IPS DF 6.9 (cell line): ENCODE results near the gene PLIN4.

Experiments
- DNase-seq: peaks from one replicate; pipeline ENCODE4 v3.0.0-alpha.2; 2013; ENCODE audit warnings: low read depth, low spot score
- H3K27ac ChIP-seq: one replicate; pipeline ENCODE4 v1.5.1; 2013; ENCODE audit warnings: low read length, control low read depth
- H3K27me3 ChIP-seq: 2 replicates; pipeline ENCODE4 v1.6.1; 2013; ENCODE audit warnings: mild to moderate bottlenecking, low read length; ENCODE audit not compliant: control insufficient read depth, insufficient read depth
- H3K36me3 ChIP-seq: 2 replicates; pipeline ENCODE4 v1.6.1; 2013; ENCODE audit warnings: low read length; ENCODE audit not compliant: control insufficient read depth, insufficient read depth
- H3K4me1 ChIP-seq: 2 replicates; pipeline ENCODE4 v1.6.1; 2013; ENCODE audit warnings: low read length; ENCODE audit not compliant: control insufficient read depth, insufficient read depth
- H3K4me3 ChIP-seq: 2 replicates; pipeline ENCODE4 v1.5.1; 2013; ENCODE audit warnings: mild to moderate bottlenecking, low read length
- H3K9me3 ChIP-seq: 2 replicates; pipeline ENCODE4 v1.6.1; 2013; ENCODE audit warnings: low read length, inconsistent platforms; ENCODE audit not compliant: control insufficient read depth, insufficient read depth
- WGBS: extraction: QIAGEN DNeasy Blood & Tissue Kit; methylation state at CpG from one replicate; pipeline ENCODE4 v1.1.7; 2013; ENCODE audit warnings: mixed read lengths, missing lambda C conversion rate; ENCODE audit not compliant: insufficient read length, insufficient coverage; 5-methylcytosine and 5-hydroxymethylcytosine counted together

The PLIN4 gene

DNA sequence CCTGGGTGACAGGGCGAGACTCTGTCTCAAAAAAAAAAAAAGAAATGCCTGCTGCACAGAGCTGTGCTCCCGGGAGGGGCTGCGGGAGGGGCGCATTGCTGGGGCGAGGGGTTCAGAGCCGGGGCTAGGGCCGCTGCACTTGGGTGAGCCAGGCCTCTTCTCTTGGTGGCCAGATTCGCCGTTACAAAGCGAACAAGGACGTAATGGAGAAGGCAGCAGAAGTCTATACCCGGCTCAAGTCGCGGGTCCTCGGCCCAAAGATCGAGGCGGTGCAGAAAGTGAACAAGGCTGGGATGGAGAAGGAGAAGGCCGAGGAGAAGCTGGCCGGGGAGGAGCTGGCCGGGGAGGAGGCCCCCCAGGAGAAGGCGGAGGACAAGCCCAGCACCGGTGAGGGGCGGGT, 19.0 kb downstream of the PLIN4 start:
- Histone ChIP-seq H3K27me3 (no peaks in the 10 kb centered on the region), H3K9me3 (no peaks in the 10 kb centered on the region), H3K4me3 (no peak overlapping the region), H3K36me3 (peaks cover 48% of the 10 kb centered on the region), H3K27ac (no peak overlapping the region), H3K4me1 (no peaks in the 10 kb centered on the region)
- WGBS: no CpG with 5 or more reads among the region's 23 CpGs
- DNase-seq: no peak

DNA sequence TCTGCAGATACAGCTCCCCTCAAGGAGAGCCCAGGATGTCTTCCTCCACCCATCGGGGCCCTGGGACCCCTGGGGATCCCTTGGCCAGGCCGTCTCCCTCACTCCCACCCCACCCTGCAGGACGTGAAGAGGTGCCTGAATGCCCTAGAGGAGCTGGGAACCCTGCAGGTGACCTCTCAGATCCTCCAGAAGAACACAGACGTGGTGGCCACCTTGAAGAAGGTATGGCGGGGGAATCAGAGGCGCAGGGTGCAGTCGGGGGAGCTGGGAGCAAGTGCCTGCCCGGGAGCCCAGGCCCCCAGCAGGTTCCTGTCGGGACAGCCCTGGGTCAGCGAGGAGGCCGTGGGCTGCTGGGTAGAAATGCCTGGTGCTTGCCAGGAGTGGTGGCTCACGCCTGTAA, 19.6 kb downstream of the PLIN4 start:
- Histone ChIP-seq H3K27ac (no peak overlapping the region), H3K4me3 (no peak overlapping the region), H3K9me3 (no peaks in the 10 kb centered on the region), H3K27me3 (no peaks in the 10 kb centered on the region), H3K36me3 (peaks cover 53% of the 10 kb centered on the region), H3K4me1 (no peaks in the 10 kb centered on the region)
- DNase-seq: no peak
- WGBS: no CpG with 5 or more reads among the region's 12 CpGs

DNA sequence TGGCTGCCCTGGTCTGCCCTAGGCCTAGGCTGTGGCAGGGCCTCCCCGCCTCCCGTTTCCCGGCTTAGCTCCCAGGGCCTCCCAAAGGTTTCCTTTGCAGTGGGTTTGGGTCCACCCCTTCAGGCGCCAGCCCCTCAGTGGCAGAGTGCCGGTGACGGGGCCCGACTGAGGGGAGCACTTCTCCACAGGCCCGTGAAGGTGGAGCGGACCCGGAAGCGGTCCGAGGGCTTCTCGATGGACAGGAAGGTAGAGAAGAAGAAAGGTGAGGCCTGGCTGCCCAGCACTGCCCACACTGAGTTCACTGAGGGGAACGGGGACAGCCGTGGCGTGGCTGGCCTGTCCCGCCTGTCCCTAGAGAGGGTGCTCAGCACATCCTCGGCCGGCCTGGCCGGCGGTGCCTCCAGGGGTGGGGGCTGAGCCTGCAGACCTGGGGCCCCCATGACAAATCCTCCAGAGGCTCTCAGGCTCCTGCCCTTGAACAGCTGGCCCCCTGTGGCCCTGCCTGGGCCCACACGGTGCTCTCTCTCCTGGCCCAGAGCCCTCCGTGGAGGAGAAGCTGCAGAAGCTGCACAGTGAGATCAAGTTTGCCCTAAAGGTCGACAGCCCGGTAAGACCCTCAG, 20.4 kb downstream of the PLIN4 start:
- no CpG with 5 or more reads among the region's 25 CpGs for WGBS
- Histone ChIP-seq H3K4me1 (no peaks in the 10 kb centered on the region), H3K4me3 (no peak overlapping the region), H3K9me3 (no peaks in the 10 kb centered on the region), H3K36me3 (peaks cover 58% of the 10 kb centered on the region), H3K27me3 (no peaks in the 10 kb centered on the region), H3K27ac (no peak overlapping the region)
- DNase-seq: no peak

DNA sequence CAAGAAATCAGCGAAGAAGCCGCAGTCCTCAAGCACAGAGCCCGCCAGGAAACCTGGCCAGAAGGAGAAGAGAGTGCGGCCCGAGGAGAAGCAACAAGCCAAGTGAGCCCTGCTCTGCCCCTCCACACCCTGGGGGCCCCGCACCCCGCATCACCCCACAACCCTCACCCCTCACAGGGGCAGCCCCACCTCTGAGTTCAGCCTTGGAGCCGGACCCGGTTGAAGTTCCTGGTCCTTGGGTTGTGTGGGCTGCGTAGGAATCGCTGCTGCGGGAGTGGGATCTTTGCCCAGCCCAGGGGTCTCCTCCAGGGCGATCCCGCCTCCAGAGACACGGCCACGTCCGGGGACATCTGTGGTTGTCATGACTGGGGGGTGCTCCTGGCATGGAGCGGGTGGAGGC, 22.0 kb downstream of the PLIN4 start:
- H3K36me3 ChIP-seq: peaks cover 59% of the 10 kb centered on the region
- H3K4me1 ChIP-seq: no peaks in the 10 kb centered on the region
- DNase-seq: no peak
- no peaks in the 10 kb centered on the region for H3K27me3 ChIP-seq
- H3K9me3 ChIP-seq: no peaks in the 10 kb centered on the region
- no peak overlapping the region for H3K4me3 ChIP-seq
- no CpG with 5 or more reads among the region's 18 CpGs for WGBS
- no peak overlapping the region for H3K27ac ChIP-seq

DNA sequence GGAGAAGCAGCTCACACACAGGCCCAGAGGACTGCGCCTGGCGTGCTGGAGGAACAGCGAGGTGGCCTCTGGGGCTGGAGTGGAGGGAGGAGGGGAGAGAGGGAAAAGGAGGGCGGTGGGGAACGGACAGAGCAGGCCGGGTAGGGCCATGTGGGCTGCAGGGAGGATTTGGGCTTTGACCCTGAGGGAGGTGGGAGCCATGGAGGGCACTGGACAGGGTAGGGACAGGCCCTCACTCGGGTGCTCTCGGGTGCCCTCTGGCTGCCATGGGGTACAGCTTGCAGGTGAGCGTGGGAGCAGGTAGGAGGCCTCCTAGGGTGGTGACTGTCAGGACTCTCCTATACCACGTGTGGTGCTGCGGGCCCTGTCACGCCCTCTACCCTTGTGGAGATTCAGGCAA, 22.8 kb downstream of the PLIN4 start:
- peaks cover 53% of the 10 kb centered on the region for H3K36me3 ChIP-seq
- H3K4me1 ChIP-seq: no peaks in the 10 kb centered on the region
- H3K27me3 ChIP-seq: no peaks in the 10 kb centered on the region
- DNase-seq: no peak
- no CpG with 5 or more reads among the region's 12 CpGs for WGBS
- no peak overlapping the region for H3K4me3 ChIP-seq
- H3K9me3 ChIP-seq: no peaks in the 10 kb centered on the region
- H3K27ac ChIP-seq: no peak overlapping the region

DNA sequence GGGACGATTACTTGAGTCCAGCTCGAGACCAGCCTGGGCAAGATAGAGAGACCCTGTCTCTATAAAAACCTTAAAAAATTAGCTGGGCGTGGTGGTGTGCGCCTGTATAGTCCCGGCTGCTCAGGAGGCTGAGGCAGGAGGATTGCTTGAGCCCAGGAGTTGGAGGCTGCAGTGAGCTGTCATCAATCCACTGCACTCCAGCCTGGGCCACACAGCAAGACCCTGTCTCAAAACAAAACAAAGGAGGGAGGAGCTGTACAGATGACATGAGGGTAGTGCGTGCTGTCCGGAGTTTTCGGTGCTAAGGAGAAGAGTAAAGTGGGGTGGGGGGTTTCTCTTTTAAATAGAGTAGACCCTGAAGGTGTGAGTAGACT, 23.6 kb downstream of the PLIN4 start:
- Histone ChIP-seq H3K27me3 (no peaks in the 10 kb centered on the region), H3K4me1 (no peaks in the 10 kb centered on the region), H3K9me3 (no peaks in the 10 kb centered on the region), H3K4me3 (no peak overlapping the region), H3K27ac (no peak overlapping the region), H3K36me3 (peaks cover 56% of the 10 kb centered on the region)
- no peak for DNase-seq
- WGBS: no CpG with 5 or more reads among the region's 8 CpGs

DNA sequence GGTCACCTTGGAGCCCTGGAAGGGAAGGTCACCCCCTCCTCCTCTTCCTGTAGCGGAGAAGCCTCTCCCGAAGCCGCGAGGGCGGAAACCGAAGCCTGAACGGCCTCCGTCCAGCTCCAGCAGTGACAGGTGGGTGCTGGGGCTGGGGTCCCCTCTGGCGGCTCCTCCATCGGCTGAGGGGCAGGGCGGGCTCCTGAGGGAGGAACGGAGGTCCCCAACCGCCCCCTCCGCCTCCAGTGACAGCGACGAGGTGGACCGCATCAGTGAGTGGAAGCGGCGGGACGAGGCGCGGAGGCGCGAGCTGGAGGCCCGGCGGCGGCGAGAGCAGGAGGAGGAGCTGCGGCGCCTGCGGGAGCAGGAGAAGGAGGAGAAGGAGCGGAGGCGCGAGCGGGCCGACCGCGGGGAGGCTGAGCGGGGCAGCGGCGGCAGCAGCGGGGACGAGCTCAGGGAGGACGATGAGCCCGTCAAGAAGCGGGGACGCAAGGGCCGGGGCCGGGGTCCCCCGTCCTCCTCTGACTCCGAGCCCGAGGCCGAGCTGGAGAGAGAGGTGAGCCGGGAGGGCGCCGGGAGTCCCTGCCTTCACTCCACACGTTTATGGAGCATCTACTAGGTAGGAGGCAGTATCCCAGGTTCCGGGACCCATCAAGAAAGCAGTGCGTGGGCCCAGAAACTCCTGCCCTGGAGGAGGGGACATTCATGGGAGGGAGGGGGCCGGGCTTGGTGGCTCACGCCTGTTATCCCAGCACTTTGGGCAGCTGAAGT, 24.2 kb downstream of the PLIN4 start:
- Histone ChIP-seq H3K36me3 (peaks cover 56% of the 10 kb centered on the region), H3K27ac (no peak overlapping the region), H3K27me3 (no peaks in the 10 kb centered on the region), H3K9me3 (no peaks in the 10 kb centered on the region), H3K4me1 (no peaks in the 10 kb centered on the region), H3K4me3 (no peak overlapping the region)
- no peak for DNase-seq
- WGBS: no CpG with 5 or more reads among the region's 61 CpGs

DNA sequence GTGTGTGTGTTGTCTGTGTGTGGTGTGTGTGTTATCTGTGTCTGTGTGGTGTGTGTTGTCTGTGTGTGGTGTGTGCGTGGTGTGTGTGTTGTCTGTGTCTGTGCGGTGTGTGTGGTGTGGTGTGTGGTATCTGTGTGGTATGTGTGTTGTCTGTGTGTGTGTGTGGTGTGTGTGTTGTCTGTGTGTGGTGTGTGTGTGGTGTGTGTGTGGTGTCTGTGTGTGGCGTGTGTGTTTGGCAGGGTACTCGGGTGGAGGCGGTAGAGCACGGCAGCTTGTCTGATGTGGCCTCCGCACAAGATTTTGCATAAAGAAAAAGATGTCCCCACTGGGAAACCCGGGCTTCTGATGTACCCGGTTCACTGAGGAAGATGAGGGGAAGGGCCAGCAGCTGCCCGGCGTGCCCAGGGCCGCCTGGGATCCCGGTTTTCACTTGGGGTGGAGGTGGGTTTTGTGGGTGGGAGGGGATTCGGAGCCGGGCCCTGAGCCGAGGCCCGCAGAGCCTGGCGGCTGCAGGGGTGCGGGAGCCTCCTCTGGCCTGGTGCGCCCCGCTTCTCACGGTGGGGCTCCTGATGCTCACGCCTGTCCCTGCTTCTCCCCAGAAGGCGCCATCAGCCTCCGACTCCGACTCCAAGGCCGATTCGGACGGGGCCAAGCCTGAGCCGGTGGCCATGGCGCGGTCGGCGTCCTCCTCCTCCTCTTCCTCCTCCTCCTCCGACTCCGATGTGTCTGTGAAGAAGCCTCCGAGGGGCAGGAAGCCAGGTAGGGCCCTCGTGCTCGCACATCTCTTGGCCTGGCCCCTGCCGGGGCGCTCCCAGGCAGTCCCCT, 25.0 kb downstream of the PLIN4 start:
- no peak overlapping the region for H3K4me3 ChIP-seq
- peaks cover 52% of the 10 kb centered on the region for H3K36me3 ChIP-seq
- no peaks in the 10 kb centered on the region for H3K9me3 ChIP-seq
- 100% methylated on average over 2 of the region's 41 CpGs for WGBS
- no peaks in the 10 kb centered on the region for H3K4me1 ChIP-seq
- no peaks in the 10 kb centered on the region for H3K27me3 ChIP-seq
- no peak overlapping the region for H3K27ac ChIP-seq
- no peak for DNase-seq

DNA sequence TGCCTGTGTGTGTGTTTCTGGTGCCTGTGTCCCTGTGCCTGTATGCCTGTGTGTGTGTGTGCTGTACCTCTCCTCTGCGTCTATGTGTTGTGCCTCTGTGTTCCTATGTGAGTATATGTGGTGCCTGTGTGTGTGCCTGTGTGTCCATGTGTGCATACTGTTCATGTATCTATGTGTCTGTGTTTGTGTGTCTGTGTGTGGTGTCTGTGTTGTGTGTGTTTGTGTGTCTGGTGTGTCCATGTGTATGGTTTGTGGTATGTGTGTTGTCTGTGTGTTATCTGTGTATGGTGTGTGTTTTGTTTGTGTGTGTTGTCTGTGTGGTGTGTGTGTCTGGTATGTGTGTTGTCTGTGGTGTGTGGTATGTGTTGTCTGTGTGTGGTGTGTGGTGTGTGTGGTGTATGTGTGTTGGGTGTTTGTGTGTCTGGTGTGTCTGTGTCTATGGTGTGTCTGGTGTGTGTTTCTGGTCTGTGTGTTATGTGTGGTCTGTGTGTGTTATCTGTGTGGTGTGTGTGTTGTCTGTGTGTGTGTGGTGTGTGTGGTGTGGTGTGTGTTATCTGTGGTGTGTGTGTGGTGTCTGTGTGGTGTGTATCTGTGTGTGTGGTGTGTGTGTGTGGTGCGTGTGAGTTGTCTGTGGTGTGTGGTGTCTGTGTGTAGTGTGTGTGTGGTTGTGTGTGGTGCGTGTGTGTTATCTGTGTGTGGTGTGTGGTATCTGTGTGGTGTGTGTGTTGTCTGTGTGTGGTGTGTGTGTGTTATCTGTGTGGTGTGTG, 25.8 kb downstream of the PLIN4 start:
- H3K36me3 ChIP-seq: peaks cover 44% of the 10 kb centered on the region
- 100% methylated on average over 2 of the region's 3 CpGs for WGBS

DNA sequence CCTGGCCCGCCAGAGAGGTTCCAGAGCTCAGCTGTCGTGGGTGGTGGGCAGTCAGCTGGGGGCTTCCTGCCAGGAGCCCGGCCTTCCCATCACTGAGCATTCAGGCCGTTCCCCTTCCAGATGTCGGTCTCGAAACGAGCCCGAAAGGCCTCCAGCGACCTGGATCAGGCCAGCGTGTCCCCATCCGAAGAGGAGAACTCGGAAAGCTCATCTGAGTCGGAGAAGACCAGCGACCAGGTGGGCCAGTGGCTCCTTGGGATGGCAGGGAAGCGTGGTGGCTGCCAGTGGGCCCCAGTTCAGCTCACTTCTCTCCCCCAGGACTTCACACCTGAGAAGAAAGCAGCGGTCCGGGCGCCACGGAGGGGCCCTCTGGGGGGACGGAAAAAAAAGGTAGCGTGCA, 26.8 kb downstream of the PLIN4 start:
- no CpG with 5 or more reads among the region's 21 CpGs for WGBS
- peaks cover 39% of the 10 kb centered on the region for H3K36me3 ChIP-seq

More for the DNA sequence above, 25.8 kb downstream of the PLIN4 start:
- no peak overlapping the region for H3K27ac ChIP-seq
- no peak overlapping the region for H3K4me3 ChIP-seq
- H3K27me3 ChIP-seq: no peaks in the 10 kb centered on the region
- H3K9me3 ChIP-seq: no peaks in the 10 kb centered on the region
- no peak for DNase-seq
- H3K4me1 ChIP-seq: no peaks in the 10 kb centered on the region

More for the DNA sequence above, 26.8 kb downstream of the PLIN4 start:
- DNase-seq: no peak
- Histone ChIP-seq H3K9me3 (no peaks in the 10 kb centered on the region), H3K27ac (no peak overlapping the region), H3K4me1 (no peaks in the 10 kb centered on the region), H3K4me3 (no peak overlapping the region), H3K27me3 (no peaks in the 10 kb centered on the region)
